Measurements from ENCODE around the gene SAMM50.
A peak's percentile ranks its signal among the peaks of the same experiment; 100 is the strongest.
"Not testable (repeated sequence)": the region's sequence is repeated elsewhere in the genome, so short reads cannot be mapped to it uniquely, and the experiment has no call there.

Gene SAMM50

DNA sequence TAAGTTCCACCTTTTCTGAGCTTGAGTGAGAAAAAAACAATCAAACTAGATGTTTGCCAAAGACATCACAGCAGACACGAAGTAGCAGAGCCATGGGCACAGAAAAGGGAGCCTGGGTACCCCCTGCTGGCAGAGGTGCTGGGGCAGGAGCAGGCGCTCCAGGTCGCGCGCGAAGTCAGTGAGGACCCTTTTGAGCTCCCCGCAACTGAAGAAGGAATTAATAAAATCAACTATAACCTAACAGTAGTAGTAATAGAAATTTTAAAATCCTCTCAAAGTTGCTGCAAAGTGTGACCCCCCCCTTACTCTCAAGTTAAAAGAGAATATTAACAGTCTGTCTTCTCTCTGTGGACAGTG, 48.8 kb downstream of the SAMM50 start:
- no peak for DNase-seq

DNA sequence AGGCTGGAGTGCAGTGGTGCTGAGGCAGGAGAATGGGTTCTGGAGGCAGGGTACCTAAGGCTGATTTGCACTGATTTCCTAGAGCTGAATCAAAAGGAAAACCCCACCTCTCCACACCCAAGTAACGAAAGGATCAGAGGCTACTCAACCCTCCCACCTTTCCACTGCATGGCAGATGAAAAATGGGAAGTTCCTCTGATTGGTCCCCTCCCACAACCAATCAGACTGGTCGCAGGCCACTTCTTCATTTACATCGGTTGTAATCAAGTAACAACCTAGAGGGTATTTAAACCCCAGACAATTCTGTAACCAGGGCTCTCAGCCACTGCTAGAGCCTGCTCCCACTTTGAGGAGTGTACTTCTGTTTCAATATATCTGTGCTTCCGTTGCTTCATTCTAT, 50.3 kb downstream of the SAMM50 start:
- no peak for DNase-seq

DNA sequence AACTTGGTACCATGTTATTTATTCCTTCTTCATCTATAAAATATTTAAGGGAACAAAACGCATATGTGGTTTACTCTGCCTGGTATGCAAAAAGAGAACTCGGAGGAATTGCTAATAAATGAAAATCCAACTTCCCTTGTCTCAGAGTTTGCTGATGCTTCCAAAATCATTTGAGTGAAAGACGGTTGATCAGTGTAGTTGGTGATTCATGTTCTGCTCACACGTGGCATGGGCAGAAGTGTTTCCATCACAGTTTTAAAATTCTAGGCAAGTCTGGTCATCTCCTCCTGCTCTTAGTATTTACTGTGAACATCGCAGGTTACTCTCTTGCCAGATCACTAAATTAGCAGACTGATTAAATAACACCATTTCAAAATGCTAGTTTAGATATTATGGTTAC, 56.9 kb downstream of the SAMM50 start:
- DNase-seq, result no peak

DNA sequence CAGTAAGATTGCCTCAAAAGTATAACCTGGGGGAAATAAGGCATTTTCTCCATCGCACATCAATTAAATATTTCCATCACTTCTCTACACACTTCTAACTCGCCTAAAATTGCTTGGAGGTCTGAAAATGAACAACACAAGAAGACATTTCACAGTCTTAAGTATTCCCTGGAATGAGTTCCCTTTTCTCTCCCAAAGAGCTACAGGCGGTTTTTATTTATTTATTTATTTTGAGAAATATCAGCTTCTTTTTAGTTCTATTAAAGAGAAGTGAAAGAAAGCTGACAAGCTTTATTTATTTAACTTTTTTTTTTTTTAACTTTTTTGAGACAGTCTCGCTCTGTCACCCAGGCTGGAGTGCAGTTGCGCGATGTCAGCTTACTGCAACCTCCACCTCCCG, 57.3 kb downstream of the SAMM50 start:
- DNase-seq, result no peak

DNA sequence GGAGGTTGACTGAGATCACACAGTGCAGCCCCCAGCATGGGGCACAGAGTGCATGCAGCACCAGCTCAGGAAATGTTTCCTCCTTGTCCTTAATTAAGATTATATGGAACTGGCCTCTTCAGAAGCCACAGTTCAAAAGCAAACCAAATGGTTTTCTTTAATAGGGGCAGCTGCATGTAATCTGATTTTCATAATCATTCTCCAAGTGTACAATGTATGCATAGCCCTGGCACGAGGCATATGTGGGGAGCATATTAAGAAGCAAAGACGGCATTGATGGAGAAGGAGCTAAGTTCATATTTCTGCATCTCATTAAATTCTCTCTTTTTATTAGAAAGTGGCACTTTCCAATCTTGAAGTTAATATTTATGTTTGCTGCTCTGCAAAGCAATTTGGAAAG, 59.0 kb downstream of the SAMM50 start:
- DNase-seq, result no peak

- DNase-seq, result not testable (repeated sequence)
Measured at GRCh38 chr22:44016586-44016985, 61.3 kb downstream of the SAMM50 start.

GRCh38 chr22:44018594-44018993, 63.4 kb downstream of the SAMM50 start:
- DNase-seq, result no peak

- DNase-seq, result no peak
Measured at GRCh38 chr22:44019416-44019815, 64.2 kb downstream of the SAMM50 start.

DNA sequence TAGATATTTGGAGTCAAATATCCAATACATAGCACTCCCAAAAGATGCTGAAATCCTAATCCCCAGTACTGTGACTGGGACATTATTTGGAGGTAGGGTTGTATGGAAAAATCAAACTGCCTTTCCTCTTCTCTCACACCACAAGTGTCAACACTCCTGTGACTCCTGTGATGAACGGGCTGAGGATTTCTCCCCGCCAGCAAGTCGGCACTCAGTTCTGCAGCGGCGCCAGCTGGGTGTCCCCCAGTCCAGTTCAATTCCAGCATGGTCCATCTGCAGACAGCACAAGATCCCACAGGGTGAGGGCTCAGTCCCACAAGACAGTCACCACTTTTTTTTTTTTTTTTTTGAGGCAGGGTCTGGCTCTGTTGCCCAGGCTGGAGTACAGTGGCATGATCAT, 64.6 kb downstream of the SAMM50 start:
- no peak for DNase-seq

GRCh38 chr22:44020981-44021380, 65.7 kb downstream of the SAMM50 start:
- DNase-seq, result no peak

DNA sequence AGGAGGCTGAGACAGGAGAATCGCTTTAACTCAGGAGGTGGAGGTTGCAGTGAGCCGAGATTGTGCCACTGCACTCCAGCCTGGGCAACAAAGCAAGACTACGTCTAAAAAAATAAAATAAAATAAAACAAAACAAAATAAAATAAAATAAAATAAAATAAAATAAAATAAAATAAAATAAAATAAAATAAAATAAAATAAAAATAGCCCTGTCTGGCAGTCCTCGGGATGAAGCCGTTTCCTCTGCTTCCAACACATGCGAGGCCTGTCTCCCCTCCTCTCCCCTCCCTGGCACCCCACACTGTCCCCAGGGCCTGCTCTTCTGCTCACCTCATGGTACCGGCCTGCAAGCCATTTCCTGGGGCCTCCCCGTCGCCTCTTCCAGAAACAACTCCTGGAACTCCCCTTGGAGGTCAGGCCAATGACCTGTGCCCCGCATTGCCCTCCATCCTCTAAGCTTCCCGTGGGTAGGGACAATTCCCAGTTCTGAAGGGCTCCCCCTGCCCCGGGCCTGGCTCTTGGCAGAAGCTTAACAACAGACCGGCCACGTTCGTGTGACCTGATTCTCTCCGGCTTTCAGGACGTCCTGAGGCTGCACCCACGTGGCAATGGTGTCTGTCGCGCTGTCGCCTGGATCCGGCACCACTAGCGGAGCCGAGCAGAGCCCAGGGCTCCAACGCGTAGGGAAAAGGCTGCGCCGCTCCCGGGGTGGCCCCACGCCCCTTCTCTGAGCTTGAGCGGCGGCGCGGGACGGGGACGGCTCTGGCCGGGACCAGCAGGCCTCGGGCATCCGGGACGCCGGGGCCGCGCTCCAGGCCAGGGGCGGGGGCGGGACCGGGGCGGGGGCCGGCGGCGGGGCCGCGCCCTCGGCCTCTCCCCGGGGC, 68.4 kb downstream of the SAMM50 start:
- DNase-seq, result peak; percentile 10 to 22

DNA sequence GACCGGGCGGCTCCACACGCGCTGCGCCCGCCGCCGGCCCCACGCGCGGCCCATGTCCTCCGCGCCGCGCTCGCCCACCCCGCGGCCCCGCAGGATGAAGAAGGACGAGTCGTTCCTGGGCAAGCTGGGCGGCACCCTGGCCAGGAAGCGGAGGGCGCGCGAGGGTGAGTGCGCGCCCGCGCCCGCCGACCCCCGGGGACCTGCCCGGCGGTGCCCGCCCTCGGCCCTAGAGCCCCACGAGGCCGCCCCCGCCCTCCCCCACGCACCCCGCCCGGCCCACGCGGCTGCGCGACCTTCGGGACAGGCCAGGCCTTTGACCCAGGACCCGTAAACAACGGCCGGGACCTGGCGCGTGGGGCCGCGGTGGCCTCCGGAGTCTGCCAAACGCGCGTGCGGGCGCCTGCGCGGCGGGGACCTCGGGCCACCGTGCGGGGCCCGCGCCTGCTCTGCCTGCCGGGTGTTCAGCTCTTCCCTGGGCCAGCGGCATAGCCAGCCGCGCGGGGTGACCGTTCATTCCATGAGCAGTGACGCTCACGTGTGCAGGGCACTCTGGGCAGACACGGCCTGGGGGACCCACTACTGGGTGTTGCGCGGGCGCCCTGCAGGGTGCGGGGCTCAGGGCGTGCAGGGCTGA, 69.2 kb downstream of the SAMM50 start, which contains the start of gene PARVB:
Gene PARVB, plus strand, starts transcription at position 15 of the 634 bp plus-strand sequence. Its CDS starts 38 bp downstream, at position 53.
- DNase-seq, result peak; percentile 8 to 10

DNA sequence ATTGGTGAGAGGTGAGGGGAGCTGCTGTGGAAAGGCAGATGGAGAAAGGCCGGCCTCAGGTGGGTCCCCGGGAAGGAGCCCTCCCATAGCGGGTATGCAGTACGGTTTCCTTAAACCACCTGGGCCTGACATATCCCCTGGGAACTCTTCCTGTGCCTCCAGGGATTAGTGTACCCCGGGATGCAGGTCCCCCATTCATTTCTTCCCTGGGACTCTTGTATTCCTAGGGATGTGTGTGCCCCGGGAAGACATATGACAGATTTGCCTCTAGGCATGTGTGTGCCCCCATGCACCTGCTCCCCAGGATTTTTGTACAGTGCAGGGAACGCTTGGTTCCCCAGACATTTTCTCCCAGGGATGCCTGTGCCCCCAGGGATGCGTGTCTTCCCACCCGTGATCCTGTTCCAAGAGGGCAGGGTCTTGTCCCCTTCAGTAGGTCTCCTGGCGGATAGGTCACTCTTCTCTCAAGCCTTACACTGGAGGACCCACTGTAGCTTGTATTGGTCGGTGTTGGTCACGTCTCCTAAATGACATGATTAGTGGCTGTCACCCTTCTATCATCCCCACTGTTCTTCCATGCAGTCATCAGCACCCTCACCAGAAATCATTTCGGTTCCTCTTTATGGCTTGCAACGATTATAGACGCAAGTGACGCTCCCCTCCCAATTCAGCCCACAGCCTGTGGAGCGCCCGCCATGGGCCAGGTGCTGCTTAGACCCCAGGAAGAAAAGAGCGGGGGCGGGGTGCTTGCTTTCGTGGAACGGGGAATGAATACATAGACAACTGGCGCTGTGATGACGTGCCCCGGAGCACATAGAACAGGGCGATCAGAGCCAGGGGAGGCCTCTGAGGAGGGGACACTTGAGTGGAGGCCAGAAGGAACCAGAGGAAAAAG, 70.2 kb downstream of the SAMM50 start:
- no peak for DNase-seq

DNA sequence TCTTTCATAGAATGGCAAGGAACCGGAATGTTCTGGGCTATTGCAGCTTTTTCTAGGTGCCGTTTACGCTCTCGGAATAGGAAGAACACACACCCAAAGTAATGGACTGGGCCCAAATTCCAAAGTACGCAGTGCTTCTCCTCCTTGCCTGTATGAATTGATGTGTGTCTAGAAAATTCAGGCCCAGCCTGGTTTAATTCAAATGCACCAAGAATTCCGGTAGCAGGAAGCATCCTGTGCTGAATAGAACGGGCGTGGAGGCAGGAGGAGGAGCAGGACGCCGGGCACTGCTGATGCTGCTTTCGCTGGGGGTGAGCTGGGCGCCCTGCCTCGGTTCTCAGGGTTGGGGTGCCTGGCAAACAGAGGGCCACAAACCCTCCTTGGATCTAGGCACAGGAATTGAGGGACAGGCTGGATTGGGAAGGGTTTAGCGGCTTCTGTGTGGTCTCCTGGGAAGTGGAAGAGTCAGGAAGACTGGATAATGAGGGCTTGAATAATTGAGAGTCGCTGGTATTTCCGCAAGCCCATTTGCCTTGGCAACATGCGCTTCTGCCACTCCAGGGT, 70.9 kb downstream of the SAMM50 start:
- DNase-seq, result no peak

DNA sequence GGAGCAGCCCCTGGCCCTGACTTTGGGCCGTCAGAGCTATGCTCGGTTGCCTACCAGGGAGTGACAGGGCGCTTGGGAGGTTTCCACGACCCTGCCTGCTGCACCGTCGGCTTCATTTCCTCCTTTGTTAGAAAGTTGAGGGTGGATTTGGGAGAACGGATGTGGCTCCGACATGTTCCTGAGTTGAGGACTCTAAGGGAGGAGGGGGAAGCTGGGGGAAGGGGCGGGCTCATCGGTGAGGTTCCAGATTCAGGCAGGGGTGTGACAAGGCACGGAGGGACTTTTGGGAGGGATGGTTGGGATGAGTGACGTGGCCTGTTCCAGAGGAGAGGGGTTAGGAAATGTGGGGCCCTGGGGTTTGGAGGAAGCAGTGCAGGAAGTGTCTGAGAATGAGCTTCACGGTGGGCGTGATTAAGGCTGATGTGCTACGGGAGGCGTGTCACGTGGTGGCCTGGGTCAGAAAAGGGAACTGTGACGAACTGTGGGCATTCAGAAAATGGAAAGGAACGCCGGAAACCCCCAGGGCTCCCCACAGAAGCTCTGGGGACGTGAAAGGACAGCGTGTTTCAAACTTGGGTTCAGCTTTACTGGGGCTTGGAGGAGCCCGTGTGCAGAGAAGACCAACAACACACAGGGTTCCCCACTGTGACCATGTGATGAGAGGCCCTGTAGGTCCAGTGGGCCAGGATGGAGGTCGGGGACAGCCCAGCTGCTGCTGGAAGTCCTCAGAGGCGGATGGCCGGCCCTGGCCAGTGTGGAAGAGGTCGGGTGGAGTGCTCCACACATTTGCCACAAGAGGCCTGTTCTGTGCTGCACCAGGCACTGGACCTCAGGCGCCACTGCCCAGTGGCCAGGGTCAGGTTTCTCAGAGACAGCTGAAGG, 71.6 kb downstream of the SAMM50 start:
- DNase-seq, result peak; percentile 52 to 55

DNA sequence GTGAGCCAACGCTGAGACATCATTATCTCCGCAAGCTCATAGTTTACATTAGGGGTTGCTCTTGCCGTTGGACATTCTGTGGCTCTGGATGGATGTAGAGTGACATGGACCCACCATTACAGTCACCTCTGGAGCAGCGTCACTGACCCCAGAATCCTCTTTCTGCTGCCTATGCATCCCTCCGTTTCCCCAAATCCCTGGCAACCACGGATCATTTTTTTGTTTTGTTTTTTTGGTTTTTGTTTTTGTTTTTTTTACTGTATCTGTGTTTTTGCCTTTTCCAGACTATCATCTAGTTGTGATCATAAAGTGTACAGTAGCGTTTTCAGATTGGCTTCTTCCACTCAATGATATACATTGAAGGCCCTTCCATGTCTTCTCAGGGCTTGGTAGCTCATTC, 72.8 kb downstream of the SAMM50 start:
- no peak for DNase-seq

GRCh38 chr22:44029069-44029468, 73.8 kb downstream of the SAMM50 start:
- DNase-seq, result no peak

DNA sequence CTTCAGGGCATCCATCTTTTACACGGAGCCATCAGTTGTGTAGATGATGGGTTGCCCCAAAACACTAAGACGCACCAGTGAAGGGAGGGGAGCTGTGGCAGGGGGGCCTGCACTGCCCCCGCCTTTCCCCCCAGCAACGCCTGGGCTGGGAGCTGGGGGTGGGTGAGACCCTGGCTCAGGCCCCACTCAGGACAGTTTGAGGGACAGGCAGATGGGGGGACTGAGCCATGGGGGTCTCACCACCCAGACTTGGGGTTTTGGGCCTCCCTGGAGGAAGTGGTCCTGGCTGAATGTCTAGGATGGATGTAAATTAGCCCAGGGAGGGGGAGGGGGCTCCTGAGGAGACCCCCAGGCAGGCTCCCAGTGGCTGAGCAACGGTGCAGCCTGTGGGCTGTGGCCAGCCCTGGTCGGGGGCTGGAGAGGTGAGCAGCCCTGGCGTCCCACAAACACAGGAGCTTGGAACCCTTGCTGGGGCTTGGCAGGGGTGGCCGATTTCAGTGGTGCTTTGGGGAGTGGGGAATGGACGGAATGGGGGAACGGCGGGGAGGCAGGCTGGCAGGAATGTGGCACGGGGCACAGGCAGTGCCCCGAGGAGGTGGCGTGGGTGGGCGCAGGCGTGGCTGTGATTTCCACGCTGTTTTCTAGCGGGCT, 74.9 kb downstream of the SAMM50 start:
- no peak for DNase-seq

- no peak for DNase-seq
Measured at GRCh38 chr22:44030702-44031082, 75.5 kb downstream of the SAMM50 start.

GRCh38 chr22:44031158-44031952, 76.1 kb downstream of the SAMM50 start:
- DNase-seq, result peak in 1 of 2 donors; percentile 4
